Neural progenitor cell (in vitro differentiated cells): ENCODE results near the gene IFNK.

Experiments used
- EZH2 ChIP-seq: fragments of 200-600 bp; sonication (generic); IDR thresholded peaks from 2 replicates; pipeline ENCODE4 v1.6.1; 2017; ENCODE audit warnings: antibody characterized with exemption, mild to moderate bottlenecking, moderate library complexity
- EZH2phosphoT487 ChIP-seq: fragments of 200-600 bp; sonication (generic); IDR thresholded peaks from 2 replicates; pipeline ENCODE4 v1.6.1; 2017; ENCODE audit warnings: antibody characterized with exemption
- TF ChIP-seq, protein P1 (sequence below): fragments of 200-600 bp; sonication (generic); IDR thresholded peaks from 2 replicates; pipeline ENCODE4 v1.5.1; 2017; ENCODE audit warnings: antibody characterized with exemption, mild to moderate bottlenecking

DNA sequence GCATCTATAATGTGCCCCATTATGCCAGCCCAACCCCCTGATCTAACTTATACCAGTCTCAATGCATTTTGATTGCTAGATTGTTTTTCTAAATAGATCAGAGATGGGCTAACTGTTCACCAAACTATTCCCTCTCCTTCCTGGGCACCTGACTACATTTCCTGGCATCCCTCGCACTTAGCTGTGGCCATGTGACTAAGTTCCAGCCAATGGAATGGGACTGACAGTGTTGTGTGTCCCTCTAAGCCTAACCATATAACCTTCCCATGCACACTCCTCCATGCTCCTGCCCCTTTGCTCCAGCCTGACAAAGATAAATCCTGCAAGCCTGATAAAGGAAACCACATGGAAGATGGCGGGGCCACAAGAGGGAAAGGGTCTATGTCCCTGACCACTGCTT is 12.3 kb upstream of the IFNK start:
- TF ChIP-seq, protein P1, sequence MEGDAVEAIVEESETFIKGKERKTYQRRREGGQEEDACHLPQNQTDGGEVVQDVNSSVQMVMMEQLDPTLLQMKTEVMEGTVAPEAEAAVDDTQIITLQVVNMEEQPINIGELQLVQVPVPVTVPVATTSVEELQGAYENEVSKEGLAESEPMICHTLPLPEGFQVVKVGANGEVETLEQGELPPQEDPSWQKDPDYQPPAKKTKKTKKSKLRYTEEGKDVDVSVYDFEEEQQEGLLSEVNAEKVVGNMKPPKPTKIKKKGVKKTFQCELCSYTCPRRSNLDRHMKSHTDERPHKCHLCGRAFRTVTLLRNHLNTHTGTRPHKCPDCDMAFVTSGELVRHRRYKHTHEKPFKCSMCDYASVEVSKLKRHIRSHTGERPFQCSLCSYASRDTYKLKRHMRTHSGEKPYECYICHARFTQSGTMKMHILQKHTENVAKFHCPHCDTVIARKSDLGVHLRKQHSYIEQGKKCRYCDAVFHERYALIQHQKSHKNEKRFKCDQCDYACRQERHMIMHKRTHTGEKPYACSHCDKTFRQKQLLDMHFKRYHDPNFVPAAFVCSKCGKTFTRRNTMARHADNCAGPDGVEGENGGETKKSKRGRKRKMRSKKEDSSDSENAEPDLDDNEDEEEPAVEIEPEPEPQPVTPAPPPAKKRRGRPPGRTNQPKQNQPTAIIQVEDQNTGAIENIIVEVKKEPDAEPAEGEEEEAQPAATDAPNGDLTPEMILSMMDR, result no peak
- TF ChIP-seq EZH2phosphoT487 (no peak), EZH2 (no peak)
